Cardiac fibroblast (primary cell): ENCODE measurements around the gene STRA8.
"Not testable (repeated sequence)": the region's sequence is repeated elsewhere in the genome, so short reads cannot be mapped to it uniquely, and the experiment has no call there.

ENCODE experiments used
- DNase-seq, 2 donors: peaks; one replicate each; pipeline versions ENCODE4 v3.0.0 to v3.0.0-alpha.2; 2010; ENCODE audit warnings: low read depth in 2 of 2
- H3K4me3 ChIP-seq, 2 donors: replicated peaks in 1 of 2; 1 replicate in 1 of 2; 2 replicates in 1 of 2; pipeline ENCODE4 v1.5.1; 2011; ENCODE audit warnings: low read depth in 2 of 2, low read length in 2 of 2, mild to moderate bottlenecking in 2 of 2, moderate library complexity in 1 of 2
- TF ChIP-seq, protein P1 (sequence below): IDR thresholded peaks from one replicate; pipeline ENCODE4 v1.5.1; 2011; ENCODE audit warnings: low read depth, mild to moderate bottlenecking, low read length, inconsistent platforms

The STRA8 gene

DNA sequence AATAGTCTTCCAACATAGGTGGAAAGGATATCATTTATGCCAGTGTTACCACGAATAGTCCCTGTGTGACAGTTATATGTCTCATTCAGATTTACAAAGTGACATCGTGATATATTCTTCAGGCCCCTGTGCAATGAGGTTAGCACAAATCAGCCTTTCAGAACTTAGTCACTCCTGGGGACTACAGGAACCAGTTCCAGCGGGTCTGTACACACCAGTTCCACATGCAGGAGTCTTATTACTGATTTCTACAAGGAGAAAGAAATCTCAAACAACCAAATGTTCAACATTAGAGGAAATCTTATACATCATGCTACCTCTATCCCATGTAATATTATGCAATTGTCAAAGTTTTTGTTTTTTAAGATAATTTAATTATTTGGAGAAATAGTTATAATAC lies 17.9 kb upstream of the STRA8 start:
- H3K4me3 ChIP-seq, result no peak overlapping the region
- DNase-seq, result no peak
- TF ChIP-seq, protein P1, sequence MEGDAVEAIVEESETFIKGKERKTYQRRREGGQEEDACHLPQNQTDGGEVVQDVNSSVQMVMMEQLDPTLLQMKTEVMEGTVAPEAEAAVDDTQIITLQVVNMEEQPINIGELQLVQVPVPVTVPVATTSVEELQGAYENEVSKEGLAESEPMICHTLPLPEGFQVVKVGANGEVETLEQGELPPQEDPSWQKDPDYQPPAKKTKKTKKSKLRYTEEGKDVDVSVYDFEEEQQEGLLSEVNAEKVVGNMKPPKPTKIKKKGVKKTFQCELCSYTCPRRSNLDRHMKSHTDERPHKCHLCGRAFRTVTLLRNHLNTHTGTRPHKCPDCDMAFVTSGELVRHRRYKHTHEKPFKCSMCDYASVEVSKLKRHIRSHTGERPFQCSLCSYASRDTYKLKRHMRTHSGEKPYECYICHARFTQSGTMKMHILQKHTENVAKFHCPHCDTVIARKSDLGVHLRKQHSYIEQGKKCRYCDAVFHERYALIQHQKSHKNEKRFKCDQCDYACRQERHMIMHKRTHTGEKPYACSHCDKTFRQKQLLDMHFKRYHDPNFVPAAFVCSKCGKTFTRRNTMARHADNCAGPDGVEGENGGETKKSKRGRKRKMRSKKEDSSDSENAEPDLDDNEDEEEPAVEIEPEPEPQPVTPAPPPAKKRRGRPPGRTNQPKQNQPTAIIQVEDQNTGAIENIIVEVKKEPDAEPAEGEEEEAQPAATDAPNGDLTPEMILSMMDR, result no peak

DNA sequence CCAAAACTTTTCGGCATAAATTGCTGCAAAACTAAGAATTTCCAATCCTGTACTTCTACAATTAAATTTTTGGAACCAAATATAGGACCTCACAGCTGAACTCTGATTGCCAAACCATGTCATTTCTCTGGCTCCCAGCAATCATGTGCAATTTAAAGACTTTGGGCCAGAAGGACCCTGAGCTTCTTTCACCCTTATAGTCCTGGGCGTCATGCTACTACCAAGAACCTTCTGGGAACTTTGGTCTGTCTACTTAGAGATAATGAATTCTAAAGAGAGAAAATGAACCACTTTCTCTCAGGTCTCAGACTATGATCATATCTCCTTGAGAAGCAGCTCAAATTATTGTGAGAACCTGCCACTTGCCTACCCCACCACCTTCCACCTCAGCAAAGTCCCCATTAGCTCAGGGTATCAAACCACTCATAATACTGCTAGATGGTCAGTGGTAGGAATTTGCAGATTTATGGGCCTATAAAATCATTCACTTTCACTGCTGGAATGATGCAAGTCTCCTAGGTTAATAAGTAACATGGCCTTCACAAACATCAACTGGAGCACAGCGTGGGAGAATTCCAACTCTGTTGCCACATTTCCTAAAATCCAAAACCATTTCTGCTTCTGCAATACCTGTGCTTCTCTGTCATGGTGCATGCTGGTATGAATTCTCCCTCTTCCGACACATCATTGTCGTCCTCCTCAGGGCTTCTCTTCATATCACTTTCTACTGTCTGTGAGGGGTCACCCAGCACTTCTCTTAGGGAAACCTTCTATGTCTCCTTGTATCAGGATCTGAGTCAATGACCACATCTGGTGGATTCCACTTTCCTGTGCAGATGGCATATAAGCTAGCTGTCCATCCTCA lies 15.8 kb upstream of the STRA8 start:
- TF ChIP-seq, protein P1, result no peak
- no peak overlapping the region for H3K4me3 ChIP-seq
- DNase-seq, result no peak

DNA sequence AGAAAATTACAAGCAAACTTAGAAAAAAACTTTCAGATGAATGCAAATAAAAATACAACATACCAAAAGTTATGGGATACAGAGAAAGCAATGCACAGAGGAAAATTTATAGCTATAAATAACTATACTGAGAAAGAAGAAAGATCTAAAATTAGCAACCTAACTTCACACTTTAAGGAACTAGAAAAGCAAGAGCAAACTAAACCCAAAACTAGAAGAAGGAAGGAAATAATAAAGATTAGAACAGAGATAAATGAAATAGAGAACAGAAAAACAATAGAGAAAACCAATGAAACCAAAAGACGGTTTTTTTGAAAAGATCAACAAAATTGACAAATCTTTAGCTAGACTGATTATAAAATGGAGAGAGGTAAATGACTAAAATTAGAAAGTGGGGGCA lies 9.6 kb upstream of the STRA8 start:
- TF ChIP-seq, protein P1, result no peak
- H3K4me3 ChIP-seq, result no peak overlapping the region
- DNase-seq, result no peak

DNA sequence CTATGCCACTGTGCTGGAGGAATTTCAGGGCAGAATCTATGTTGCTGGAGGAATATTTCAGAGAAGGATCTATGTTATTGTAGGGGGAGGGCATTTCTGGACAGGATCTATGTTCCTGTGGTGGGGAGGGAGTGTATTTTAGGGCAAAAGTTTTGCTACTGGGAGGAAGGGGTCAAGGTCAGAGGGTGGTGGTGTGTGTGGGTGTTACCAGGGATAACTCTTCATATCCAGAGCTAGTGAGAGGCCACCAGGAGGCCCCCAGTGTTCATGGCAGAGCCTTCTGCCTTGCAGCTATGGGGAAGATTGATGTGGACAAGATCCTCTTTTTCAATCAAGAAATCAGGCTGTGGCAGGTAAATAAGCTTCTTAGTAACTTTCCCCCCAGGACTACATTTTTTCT lies 2.0 kb upstream of the STRA8 start:
- TF ChIP-seq, protein P1, result no peak
- no peak for DNase-seq
- no peak overlapping the region for H3K4me3 ChIP-seq

DNA sequence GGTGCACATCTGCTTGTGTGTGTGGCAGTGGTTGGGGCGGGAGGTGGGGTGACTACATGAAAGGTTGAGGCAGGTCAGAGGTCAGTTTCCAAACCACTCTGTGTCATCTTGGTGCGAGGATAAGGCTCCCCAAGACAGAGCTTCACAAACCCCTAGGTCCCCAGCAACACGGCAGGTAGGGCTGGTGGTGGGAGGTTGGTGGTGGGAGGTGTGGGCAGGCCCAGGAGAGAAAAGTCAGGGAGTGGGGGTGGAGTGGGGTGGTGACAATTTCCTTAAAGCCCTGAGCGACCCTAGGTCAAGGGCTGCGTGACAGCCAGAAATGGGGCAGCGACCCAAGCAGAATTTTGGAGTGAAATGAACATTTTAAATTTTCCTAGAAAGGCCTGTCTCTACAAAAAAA lies 1.6 kb upstream of the STRA8 start:
- no peak overlapping the region for H3K4me3 ChIP-seq
- no peak for DNase-seq
- TF ChIP-seq, protein P1, result no peak

DNA sequence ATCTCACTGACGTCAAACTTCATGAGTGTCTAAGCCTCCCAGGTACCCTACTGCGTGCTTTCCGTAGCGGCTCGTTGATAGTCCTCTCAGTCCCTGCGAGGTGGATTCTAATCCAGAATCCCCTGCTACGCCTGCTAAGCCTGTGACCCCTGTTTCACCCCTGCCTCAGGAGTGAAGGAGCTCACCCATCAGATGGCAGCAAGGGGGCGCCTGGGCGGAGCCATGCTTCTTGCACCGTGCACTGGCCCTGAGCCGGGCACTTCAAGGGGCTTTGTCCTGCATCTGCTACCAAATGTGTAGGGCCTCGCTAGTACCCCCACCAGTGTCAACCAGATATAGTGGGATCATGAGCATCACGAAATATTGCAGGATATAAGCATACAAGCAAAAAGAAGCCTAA lies 918 bp upstream of the STRA8 start:
- no peak overlapping the region for H3K4me3 ChIP-seq
- no peak for DNase-seq
- TF ChIP-seq, protein P1, result peak; percentile 18

DNA sequence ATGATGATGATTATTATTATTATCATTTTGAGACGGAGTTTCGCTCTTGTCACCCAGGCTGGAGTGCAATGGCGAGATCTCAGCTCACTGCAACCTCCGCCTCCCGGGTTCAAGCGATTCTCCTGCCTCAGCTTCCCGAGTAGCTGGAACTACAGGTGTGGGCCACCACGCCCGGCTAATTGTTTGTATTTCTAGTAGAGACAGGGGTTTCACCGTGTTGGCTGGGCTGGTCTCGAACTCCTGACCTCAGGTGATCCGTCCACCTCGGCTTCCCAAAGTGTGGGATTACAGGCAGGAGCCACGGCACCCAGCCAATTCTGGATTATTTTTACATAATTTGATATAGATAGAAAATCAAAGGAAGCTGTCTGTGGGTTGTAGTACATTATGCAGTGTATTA lies 457 bp downstream of the STRA8 start:
- DNase-seq, H3K4me3 ChIP-seq: not testable (repeated sequence)
